ENCODE results near the gene DRG2. TPM values are rescaled to one million over a fixed set of nuclear protein-coding genes. Genes with fewer than 3 reads are reported as not detected.

The DRG2 gene
- total RNA-seq, 2 experiments from 2014 or later: 54.5 to 57.0 TPM

DNA sequence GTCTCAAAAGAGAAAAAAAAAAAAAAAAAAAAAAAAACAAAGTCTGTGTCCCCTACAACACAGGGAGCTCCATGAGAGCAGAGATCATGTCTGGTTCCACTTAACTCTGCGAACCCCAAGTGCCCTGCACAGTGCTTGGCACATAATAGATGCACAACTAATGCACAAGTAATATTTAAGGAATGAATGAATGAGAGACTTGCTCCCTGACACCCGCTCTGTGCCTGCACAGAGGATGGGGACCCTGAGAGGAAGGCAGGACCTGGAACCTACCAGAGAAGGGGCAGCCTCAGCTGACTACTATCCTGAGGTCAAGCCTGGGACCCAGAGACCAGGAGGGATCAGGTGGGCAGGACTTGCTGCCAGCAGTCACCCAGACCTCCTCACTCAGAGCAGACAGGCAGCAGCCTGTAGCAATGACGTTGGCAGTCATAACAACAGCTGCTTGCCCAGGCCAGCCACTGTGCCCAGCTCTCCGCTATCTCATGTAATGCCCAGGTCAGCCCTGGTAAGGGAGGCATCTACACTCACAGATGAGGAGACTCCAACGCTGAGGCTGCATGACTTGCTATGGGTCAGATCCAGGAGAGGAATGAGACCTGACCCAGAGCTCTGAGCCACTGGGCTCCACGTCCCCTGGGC lies 23.7 kb downstream of the DRG2 start:
- ATAC-seq: no peak
- Mint-ChIP-seq H3K4me1 (peaks cover 4% of the 10 kb centered on the region), H3K36me3 (peaks cover 4% of the 10 kb centered on the region), H3K27ac (no peak overlapping the region), H3K4me3 (no peak overlapping the region), H3K9me3 (ENCODE audit: low read depth) (no peaks in the 10 kb centered on the region), H3K27me3 (no peaks in the 10 kb centered on the region)
- DNase-seq: no peak
- CTCF ChIA-PET: no interaction called here

DNA sequence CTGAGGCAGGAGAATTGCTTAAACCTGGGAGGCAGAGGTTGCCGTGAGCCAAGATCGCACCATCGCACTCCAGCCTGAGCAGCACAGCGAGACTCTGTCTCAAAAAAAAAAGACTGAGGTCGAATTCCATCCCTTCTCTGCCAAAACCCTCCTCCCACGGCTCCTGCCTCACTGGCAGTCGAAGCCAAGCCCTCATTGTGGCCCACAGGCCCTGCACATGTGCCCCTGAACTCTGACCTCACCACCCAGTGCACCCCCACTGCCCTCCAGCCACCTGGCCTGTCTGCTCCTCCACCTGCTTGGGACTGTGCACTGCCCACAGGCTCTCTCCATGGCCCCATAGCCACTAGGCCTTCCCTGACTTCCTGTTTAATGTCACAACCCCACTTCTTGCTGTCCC lies 27.8 kb downstream of the DRG2 start:
- Mint-ChIP-seq H3K4me1 (peaks cover 4% of the 10 kb centered on the region), H3K27ac (no peak overlapping the region)
- DNase-seq: no peak

DNA sequence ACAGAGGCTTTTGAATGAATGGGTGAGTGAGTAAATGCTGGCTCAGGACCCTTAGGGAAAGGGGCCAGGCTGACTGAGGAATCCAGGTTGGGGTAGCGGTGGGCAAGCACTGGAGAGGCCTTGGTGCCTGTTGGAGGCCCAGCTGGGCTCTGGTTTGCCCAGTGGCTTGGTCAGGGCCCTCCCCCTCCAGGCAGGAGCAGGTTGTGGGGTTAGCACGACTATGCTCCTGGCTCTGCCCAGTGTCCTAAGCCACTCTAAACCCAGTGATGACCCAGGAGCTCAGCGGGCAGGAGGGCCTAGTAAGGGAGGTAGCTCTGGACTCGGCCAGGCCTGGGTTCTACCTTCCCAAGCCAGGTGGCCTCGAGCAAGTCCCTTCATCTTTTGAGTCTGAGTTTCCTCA lies 28.3 kb downstream of the DRG2 start:
- Mint-ChIP-seq H3K27me3 (no peaks in the 10 kb centered on the region), H3K9me3 (ENCODE audit: low read depth) (peaks cover 5% of the 10 kb centered on the region), H3K36me3 (peaks cover 1% of the 10 kb centered on the region), H3K4me3 (no peak overlapping the region), H3K27ac (no peak overlapping the region), H3K4me1 (peaks cover 4% of the 10 kb centered on the region)
- ATAC-seq (no peak), DNase-seq (no peak)
- CTCF ChIA-PET: interaction anchor here (0.6 kb wide), 1 partner anchor 542 kb away, joined by 3 read pairs; no protein-coding TSS in a partner anchor

More for the DNA sequence above, 27.8 kb downstream of the DRG2 start:
- CTCF ChIA-PET: no interaction called here
- no peak overlapping the region for H3K4me3 Mint-ChIP-seq
- ATAC-seq: no peak
- peaks cover 5% of the 10 kb centered on the region for H3K9me3 Mint-ChIP-seq (ENCODE audit: low read depth)
- H3K36me3 Mint-ChIP-seq: peaks cover 1% of the 10 kb centered on the region
- H3K27me3 Mint-ChIP-seq: no peaks in the 10 kb centered on the region

DNA sequence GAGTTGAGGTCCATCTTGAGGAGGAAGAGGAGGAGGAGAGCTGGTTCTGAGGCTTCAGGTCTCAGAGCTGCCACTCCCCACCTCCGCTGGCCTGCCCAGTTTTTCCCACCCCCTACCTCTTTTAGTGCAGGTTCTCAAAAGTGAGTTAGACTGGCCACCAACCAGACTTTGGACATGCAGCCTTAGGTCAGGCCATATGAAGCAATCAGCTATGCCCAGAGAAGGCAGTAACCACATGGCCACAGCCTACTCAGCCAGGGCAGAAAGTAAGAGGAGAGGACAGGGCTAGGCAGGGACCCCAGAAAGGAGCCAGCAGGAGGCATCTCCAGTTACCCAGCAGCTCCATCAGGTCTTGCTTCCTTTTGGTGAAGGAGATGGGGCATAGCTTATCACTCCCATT lies 29.8 kb downstream of the DRG2 start:
- H3K36me3 Mint-ChIP-seq: peaks cover 1% of the 10 kb centered on the region
- no peak overlapping the region for H3K27ac Mint-ChIP-seq
- peaks cover 4% of the 10 kb centered on the region for H3K4me1 Mint-ChIP-seq
- H3K9me3 Mint-ChIP-seq (ENCODE audit: low read depth): peaks cover 5% of the 10 kb centered on the region
- no peak for DNase-seq
- no peaks in the 10 kb centered on the region for H3K27me3 Mint-ChIP-seq
- no peak overlapping the region for H3K4me3 Mint-ChIP-seq
- no peak for ATAC-seq
- CTCF ChIA-PET: interaction anchor here (1.1 kb wide), 1 partner anchor 23 kb away, joined by 3 read pairs; no protein-coding TSS in a partner anchor

DNA sequence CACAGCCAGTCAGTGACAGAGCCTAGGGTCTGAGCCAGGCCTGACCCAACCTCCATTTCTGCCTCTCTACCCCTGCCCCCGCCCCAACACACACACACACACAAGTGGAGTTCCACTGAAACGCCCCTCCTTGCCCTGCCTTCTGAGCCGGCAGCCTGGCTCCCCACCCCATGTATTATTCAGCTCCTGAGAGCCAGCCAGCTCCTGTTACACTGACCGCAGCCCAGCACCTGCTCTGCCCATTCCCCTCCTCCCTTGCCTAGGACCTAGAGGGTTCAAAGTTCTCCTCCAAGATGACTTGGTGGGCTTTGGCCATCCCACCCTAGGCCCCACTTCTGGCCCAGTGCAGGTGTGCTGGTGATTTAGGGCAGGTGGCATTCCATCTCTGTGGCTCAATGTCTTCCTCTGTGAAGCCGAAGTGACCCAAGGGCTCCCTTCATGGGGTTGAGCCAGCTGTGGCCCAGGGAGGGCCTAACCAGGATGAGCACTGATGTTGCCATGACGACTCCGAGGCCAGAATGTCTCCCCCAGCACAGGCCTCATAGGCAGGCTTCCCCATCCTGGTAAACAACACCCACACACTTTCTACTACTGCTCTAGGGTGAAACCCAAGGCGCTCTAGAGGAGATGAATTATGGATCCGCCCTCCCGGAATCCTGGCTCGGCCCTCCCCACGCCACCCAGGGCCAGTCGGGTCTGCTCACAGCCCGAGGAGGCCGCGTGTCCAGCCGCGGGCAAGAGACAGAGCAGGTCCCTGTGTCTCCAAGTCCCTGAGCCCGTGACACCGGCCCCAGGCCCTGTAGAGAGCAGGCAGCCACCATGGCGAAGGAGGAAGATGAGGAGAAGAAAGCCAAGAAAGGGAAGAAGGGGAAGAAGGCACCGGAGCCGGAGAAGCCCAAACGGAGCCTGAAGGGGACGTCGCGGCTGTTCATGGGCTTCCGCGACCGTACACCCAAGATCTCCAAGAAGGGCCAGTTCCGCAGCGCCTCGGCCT lies 30.5 kb downstream of the DRG2 start:
- Mint-ChIP-seq H3K4me3 (no peak overlapping the region), H3K27me3 (no peaks in the 10 kb centered on the region)
- CTCF ChIA-PET: interaction anchor here (1.1 kb wide), 1 partner anchor 23 kb away, joined by 3 read pairs; no protein-coding TSS in a partner anchor

DNA sequence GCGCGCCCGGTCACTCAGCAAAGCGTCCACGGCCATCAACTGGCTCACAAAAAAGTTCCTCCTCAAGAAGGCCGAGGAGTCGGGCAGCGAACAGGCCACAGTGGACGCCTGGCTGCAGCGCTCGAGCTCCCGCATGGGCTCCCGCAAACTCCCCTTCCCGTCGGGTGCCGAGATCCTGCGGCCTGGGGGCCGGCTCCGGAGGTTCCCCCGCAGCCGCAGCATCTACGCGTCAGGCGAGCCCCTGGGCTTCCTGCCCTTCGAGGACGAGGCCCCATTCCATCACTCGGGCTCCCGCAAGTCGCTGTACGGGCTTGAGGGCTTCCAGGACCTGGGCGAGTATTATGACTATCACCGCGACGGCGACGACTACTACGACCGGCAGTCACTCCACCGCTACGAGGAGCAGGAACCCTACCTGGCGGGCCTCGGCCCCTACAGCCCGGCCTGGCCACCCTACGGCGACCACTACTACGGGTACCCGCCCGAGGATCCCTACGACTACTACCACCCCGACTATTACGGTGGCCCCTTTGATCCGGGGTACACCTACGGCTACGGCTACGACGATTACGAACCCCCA lies 31.5 kb downstream of the DRG2 start:
- Mint-ChIP-seq H3K27me3 (no peaks in the 10 kb centered on the region), H3K4me1 (no peaks in the 10 kb centered on the region), H3K9me3 (ENCODE audit: low read depth) (peaks cover 5% of the 10 kb centered on the region), H3K36me3 (peaks cover 1% of the 10 kb centered on the region), H3K27ac (no peak overlapping the region), H3K4me3 (no peak overlapping the region)
- CTCF ChIA-PET: no interaction called here
- ATAC-seq: no peak
- DNase-seq: no peak

More for the DNA sequence above, 30.5 kb downstream of the DRG2 start:
- no peak for DNase-seq
- H3K4me1 Mint-ChIP-seq: peaks cover 4% of the 10 kb centered on the region
- no peak for ATAC-seq
- peaks cover 5% of the 10 kb centered on the region for H3K9me3 Mint-ChIP-seq (ENCODE audit: low read depth)
- H3K36me3 Mint-ChIP-seq: peaks cover 1% of the 10 kb centered on the region
- H3K27ac Mint-ChIP-seq: no peak overlapping the region

DNA sequence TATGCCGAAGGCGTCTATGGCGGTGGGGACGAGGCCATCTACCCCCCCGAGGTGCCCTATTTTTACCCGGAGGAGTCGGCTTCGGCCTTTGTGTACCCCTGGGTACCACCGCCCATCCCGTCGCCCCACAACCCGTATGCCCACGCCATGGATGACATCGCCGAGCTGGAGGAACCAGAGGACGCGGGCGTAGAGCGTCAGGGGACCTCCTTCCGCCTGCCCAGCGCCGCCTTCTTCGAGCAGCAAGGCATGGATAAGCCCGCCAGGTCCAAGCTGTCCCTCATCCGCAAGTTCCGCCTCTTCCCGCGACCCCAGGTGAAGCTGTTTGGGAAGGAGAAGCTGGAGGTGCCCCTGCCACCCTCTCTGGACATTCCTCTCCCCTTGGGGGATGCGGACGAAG lies 32.2 kb downstream of the DRG2 start:
- Mint-ChIP-seq H3K36me3 (peaks cover 1% of the 10 kb centered on the region), H3K4me1 (no peaks in the 10 kb centered on the region), H3K4me3 (no peak overlapping the region), H3K9me3 (ENCODE audit: low read depth) (peaks cover 5% of the 10 kb centered on the region), H3K27ac (no peak overlapping the region), H3K27me3 (no peaks in the 10 kb centered on the region)
- no peak for DNase-seq
- no peak for ATAC-seq
- CTCF ChIA-PET: no interaction called here

DNA sequence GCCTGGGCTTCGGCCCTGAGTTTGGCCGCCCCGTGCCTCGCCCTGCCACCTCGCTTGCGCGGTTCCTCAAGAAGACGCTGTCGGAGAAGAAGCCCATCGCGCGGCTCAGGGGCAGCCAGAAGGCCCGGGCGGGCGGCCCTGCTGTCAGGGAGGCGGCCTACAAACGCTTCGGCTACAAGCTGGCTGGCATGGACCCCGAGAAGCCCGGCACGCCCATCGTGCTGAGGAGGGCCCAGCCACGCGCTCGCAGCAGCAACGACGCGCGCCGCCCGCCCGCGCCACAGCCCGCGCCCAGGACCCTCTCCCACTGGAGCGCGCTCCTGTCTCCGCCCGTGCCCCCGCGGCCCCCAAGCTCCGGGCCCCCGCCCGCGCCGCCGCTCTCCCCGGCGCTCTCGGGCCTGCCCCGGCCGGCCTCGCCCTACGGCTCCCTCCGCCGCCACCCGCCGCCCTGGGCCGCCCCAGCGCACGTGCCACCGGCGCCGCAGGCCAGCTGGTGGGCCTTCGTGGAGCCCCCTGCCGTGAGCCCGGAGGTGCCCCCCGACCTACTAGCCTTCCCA lies 32.8 kb downstream of the DRG2 start:
- Mint-ChIP-seq H3K9me3 (ENCODE audit: low read depth) (peaks cover 5% of the 10 kb centered on the region), H3K27ac (no peak overlapping the region), H3K4me3 (no peak overlapping the region), H3K36me3 (peaks cover 1% of the 10 kb centered on the region), H3K27me3 (no peaks in the 10 kb centered on the region), H3K4me1 (no peaks in the 10 kb centered on the region)
- no peak for ATAC-seq
- CTCF ChIA-PET: no interaction called here
- DNase-seq: no peak

DNA sequence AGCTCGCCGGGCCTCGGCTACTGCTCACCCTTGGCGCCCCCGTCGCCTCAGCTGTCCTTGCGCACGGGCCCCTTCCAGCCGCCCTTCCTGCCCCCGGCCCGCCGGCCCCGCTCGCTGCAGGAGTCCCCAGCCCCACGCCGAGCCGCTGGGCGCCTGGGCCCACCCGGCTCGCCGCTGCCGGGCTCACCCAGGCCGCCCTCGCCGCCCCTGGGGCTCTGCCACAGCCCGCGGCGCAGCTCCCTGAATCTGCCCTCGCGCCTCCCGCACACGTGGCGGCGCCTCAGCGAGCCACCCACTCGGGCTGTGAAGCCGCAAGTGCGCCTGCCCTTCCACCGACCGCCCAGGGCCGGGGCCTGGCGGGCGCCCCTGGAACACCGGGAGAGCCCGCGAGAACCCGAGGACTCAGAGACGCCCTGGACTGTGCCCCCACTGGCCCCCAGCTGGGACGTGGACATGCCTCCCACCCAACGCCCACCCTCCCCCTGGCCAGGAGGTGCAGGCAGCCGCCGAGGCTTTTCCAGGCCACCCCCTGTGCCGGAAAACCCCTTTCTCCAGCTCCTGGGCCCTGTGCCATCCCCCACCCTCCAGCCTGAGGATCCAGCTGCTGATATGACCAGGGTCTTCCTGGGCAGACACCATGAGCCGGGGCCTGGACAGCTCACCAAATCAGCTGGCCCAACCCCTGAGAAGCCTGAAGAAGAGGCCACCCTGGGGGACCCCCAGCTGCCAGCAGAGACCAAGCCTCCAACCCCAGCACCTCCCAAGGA lies 33.6 kb downstream of the DRG2 start:
- DNase-seq (no peak), ATAC-seq (no peak)
- peaks cover 5% of the 10 kb centered on the region for H3K9me3 Mint-ChIP-seq (ENCODE audit: low read depth)
- CTCF ChIA-PET: no interaction called here
- H3K4me3 Mint-ChIP-seq: no peak overlapping the region
- H3K27me3 Mint-ChIP-seq: no peaks in the 10 kb centered on the region
- H3K27ac Mint-ChIP-seq: no peak overlapping the region
- H3K36me3 Mint-ChIP-seq: peaks cover 1% of the 10 kb centered on the region
- no peaks in the 10 kb centered on the region for H3K4me1 Mint-ChIP-seq

DNA sequence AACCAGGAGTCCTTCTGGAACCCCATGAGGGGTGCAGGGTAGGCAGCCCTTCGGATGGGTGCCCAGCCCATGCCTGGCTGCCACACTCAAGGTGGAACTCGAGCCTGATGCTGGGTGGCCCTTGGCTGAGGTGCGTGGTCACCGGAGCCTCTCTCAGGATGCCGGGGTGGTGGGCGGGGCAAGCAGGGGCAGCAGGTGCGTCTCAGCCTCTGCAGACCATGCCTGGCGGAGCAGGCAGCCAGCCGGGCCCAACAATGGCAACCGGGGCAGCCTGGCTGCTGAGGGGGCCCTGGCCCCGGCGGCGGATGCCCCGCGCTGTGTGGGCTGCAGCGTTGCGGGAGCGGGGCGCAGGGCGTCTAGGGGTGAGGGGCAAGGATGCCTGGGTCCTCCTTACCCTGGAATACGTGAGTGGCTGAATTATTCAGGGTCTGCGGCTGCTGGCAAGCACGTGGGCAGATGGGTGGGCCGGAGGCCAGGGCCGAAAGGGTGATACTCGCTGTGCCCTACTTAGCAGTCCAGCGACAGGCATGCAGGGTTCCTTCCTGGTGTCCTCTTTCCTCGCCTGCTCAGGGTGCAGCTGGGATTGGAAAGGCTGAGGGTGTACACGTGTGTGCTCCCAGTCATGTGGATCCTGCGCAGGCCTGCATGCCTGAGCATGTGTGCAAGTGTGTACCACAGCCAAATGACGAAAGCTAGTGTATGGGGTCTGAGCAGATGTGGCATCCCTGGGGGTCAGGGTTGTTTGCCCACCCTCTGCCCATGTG lies 35.4 kb downstream of the DRG2 start:
- no peak for ATAC-seq
- DNase-seq: no peak
- H3K4me1 Mint-ChIP-seq: no peaks in the 10 kb centered on the region
- peaks cover 5% of the 10 kb centered on the region for H3K9me3 Mint-ChIP-seq (ENCODE audit: low read depth)
- CTCF ChIA-PET: no interaction called here
- H3K27me3 Mint-ChIP-seq: no peaks in the 10 kb centered on the region
- no peak overlapping the region for H3K4me3 Mint-ChIP-seq
- H3K27ac Mint-ChIP-seq: no peak overlapping the region
- H3K36me3 Mint-ChIP-seq: peaks cover 1% of the 10 kb centered on the region

DNA sequence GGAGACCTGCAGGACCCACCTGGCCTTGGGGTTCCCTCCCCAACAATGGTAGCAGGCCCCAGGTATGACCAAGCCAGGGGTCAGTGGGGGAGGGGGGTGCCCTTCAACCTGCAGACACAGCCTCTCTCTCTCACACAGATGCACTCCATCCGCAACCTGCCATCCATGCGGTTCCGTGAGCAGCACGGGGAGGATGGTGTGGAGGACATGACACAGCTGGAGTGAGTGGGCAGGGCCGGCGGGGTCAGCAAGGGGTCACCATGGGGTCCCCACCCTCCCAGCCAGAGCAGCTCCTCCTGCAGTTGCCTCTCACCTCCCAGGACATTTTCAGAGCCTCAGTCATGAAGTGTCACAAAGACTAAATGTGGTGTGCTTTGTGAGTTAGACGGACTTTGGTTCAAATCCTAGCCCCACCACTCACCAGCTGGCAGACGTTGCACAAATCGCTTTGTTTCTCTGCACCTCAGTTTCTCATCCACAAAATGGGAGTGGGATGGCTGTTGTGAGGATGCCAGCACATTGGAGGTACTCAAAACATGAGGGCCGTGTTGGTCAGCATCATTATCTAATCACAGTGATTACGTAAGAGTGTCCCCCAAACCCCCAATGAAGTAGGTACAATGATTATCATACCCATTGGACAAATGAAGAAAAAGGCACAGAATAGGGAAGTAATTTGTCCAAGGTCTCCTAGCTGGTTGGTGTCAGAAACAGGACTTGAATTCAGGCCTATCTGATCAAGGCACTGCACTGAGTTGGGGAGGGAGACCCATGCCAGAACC lies 36.8 kb downstream of the DRG2 start:
- no peak overlapping the region for H3K27ac Mint-ChIP-seq
- no peak overlapping the region for H3K4me3 Mint-ChIP-seq
- ATAC-seq (no peak), DNase-seq (no peak)
- no peaks in the 10 kb centered on the region for H3K27me3 Mint-ChIP-seq
- CTCF ChIA-PET: no interaction called here
- H3K9me3 Mint-ChIP-seq (ENCODE audit: low read depth): peaks cover 3% of the 10 kb centered on the region
- peaks cover 1% of the 10 kb centered on the region for H3K36me3 Mint-ChIP-seq
- no peaks in the 10 kb centered on the region for H3K4me1 Mint-ChIP-seq

DNA sequence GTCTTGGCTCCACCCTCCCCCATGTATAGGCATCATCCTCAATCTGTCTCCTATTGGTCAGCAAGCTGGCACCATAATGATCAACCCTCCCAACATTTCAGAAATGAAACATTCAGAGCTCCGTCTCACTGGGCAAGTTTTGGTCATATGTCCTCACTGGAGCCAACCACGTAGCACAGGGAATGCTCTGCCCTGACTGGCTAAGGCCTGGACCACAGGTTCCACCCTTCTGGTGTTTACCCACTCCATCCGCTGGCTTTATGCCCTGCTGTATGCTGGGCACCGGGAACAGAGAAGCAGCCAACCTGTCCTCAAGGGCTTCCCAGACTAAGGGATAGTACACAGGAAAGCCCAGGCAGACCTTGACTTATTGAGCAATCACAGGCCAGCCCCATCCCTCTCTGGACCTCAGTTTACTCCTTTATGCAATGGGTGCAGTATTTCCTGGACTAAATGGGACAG lies 41.3 kb downstream of the DRG2 start:
- DNase-seq (no peak), ATAC-seq (no peak)
- no peak overlapping the region for H3K4me3 Mint-ChIP-seq
- H3K9me3 Mint-ChIP-seq (ENCODE audit: low read depth): no peaks in the 10 kb centered on the region
- H3K27me3 Mint-ChIP-seq: no peaks in the 10 kb centered on the region
- H3K36me3 Mint-ChIP-seq: no peaks in the 10 kb centered on the region
- H3K27ac Mint-ChIP-seq: no peak overlapping the region
- CTCF ChIA-PET: no interaction called here
- no peaks in the 10 kb centered on the region for H3K4me1 Mint-ChIP-seq
